NCI-H1105 treated with DMSO at 0.1 percent for 48 hours (cell line): Measurements from ENCODE around the gene MRRF.

ENCODE experiments used
- DNase-seq: peaks from one replicate; lab custom pipeline; 2025; lab: John Stamatoyannopoulos, UW

MRRF gene

GRCh38 chr9:122332644-122333043, 68.0 kb downstream of the MRRF start:
- no peak for DNase-seq

- DNase-seq, result no peak
Observed at GRCh38 chr9:122333169-122333808, 68.6 kb downstream of the MRRF start.

GRCh38 chr9:122334916-122335315, 70.2 kb downstream of the MRRF start:
- DNase-seq, result no peak

GRCh38 chr9:122336189-122336588, 71.5 kb downstream of the MRRF start:
- DNase-seq, result no peak

GRCh38 chr9:122336866-122337555, 72.3 kb downstream of the MRRF start:
- no peak for DNase-seq

GRCh38 chr9:122337556-122337929, 72.9 kb downstream of the MRRF start:
- no peak for DNase-seq

GRCh38 chr9:122338536-122338935, 73.9 kb downstream of the MRRF start:
- no peak for DNase-seq

- DNase-seq, result no peak
Observed at GRCh38 chr9:122338994-122339393, 74.3 kb downstream of the MRRF start.

- no peak for DNase-seq
Observed at GRCh38 chr9:122339579-122339978, 74.9 kb downstream of the MRRF start.

- no peak for DNase-seq
Observed at GRCh38 chr9:122340161-122340560, 75.5 kb downstream of the MRRF start.

- no peak for DNase-seq
Observed at GRCh38 chr9:122342323-122343050, 77.8 kb downstream of the MRRF start.

GRCh38 chr9:122346478-122347347, 82.0 kb downstream of the MRRF start:
- DNase-seq, result no peak

- DNase-seq, result no peak
Observed at GRCh38 chr9:122347348-122348287, 82.9 kb downstream of the MRRF start.

GRCh38 chr9:122348288-122348777, 83.7 kb downstream of the MRRF start:
- no peak for DNase-seq

- no peak for DNase-seq
Observed at GRCh38 chr9:122348791-122349190, 84.1 kb downstream of the MRRF start.

GRCh38 chr9:122349201-122349600, 84.5 kb downstream of the MRRF start:
- DNase-seq, result no peak

- DNase-seq, result peak; percentile 60
Observed at GRCh38 chr9:122350577-122351355, 86.1 kb downstream of the MRRF start.

GRCh38 chr9:122354536-122355199, 90.0 kb downstream of the MRRF start:
- DNase-seq, result no peak

GRCh38 chr9:122355336-122355875, 90.7 kb downstream of the MRRF start:
- no peak for DNase-seq
